Astrocyte (in vitro differentiated cells and primary cell): ENCODE measurements around the gene SEMA3A. TPM values are rescaled to one million over a fixed set of nuclear protein-coding genes. Genes with fewer than 3 reads are reported as not detected.

ENCODE experiments used
- DNase-seq: peaks from one replicate; pipeline ENCODE4 v3.0.0-alpha.2; 2010; ENCODE audit warnings: low read depth
- FAIRE-seq: peaks from 2 replicates; lab custom pipeline; 2011; peaks lifted over from hg19 to GRCh38; lab: Jason Lieb, UNC
- H2AFZ ChIP-seq: 2 replicates; pipeline ENCODE4 v1.6.0; 2012; ENCODE audit warnings: low read depth, low read length, inconsistent platforms
- H3K27ac ChIP-seq: 2 replicates; pipeline ENCODE4 v1.5.1; 2011; ENCODE audit warnings: low read depth, low read length, inconsistent platforms
- H3K27me3 ChIP-seq: 2 replicates; pipeline ENCODE4 v1.6.0; 2011; ENCODE audit warnings: low read length, inconsistent platforms; ENCODE audit not compliant: insufficient read depth
- H3K36me3 ChIP-seq: 2 replicates; pipeline ENCODE4 v1.5.1; 2011; ENCODE audit warnings: low read length, inconsistent platforms; ENCODE audit not compliant: insufficient read depth
- H3K4me1 ChIP-seq: 2 replicates; pipeline ENCODE4 v1.5.1; 2011; ENCODE audit warnings: low read length, inconsistent platforms; ENCODE audit not compliant: insufficient read depth
- H3K4me2 ChIP-seq: 2 replicates; pipeline ENCODE4 v1.6.0; 2012; ENCODE audit warnings: low read length, inconsistent platforms
- H3K4me3 ChIP-seq: 2 replicates; pipeline ENCODE4 v1.5.1; 2011; ENCODE audit warnings: low read depth, mild to moderate bottlenecking, low read length, inconsistent platforms; ENCODE audit not compliant: insufficient read depth
- H3K79me2 ChIP-seq: 2 replicates; pipeline ENCODE4 v1.6.0; 2012; ENCODE audit warnings: mild to moderate bottlenecking, low read length, inconsistent platforms; ENCODE audit not compliant: insufficient read depth
- H3K9ac ChIP-seq: 2 replicates; pipeline ENCODE4 v1.6.0; 2012; ENCODE audit warnings: mild to moderate bottlenecking, low read length, inconsistent platforms
- H3K9me3 ChIP-seq: 2 replicates; pipeline ENCODE4 v1.5.1; 2012; ENCODE audit warnings: low read depth, mild to moderate bottlenecking, low read length, inconsistent platforms; ENCODE audit not compliant: insufficient read depth
- H4K20me1 ChIP-seq: 2 replicates; pipeline ENCODE4 v1.6.0; 2012; ENCODE audit warnings: low read length, inconsistent platforms; ENCODE audit not compliant: insufficient read depth
- H3K27ac Mint-ChIP-seq: one replicate; pipeline ENCODE4 v1.8.0; 2021; ENCODE audit warnings: mild to moderate bottlenecking, mixed read lengths; ENCODE audit not compliant: unreplicated experiment
- H3K27me3 Mint-ChIP-seq: one replicate; pipeline ENCODE4 v1.8.0; 2021; ENCODE audit warnings: low read depth, mixed read lengths; ENCODE audit not compliant: unreplicated experiment
- H3K36me3 Mint-ChIP-seq: one replicate; pipeline ENCODE4 v1.8.0; 2021; ENCODE audit warnings: low read depth, mixed read lengths; ENCODE audit not compliant: unreplicated experiment
- H3K4me1 Mint-ChIP-seq: one replicate; pipeline ENCODE4 v1.8.0; 2021; ENCODE audit warnings: low read depth, mixed read lengths; ENCODE audit not compliant: unreplicated experiment
- H3K4me3 Mint-ChIP-seq: one replicate; pipeline ENCODE4 v1.8.0; 2021; ENCODE audit warnings: mild to moderate bottlenecking, moderate library complexity, mixed read lengths; ENCODE audit not compliant: unreplicated experiment
- H3K9me3 Mint-ChIP-seq: one replicate; pipeline ENCODE4 v1.8.0; 2021; ENCODE audit warnings: mild to moderate bottlenecking, mixed read lengths; ENCODE audit not compliant: unreplicated experiment
- CTCF ChIP-seq: IDR thresholded peaks from 2 replicates; pipeline ENCODE4 v1.5.1; 2011; ENCODE audit warnings: low read depth, mild to moderate bottlenecking, inconsistent platforms, low read length, moderate library complexity; ENCODE audit not compliant: insufficient read depth
- EZH2 ChIP-seq: IDR thresholded peaks from 2 replicates; pipeline ENCODE4 v1.6.1; 2012; ENCODE audit warnings: mild to moderate bottlenecking, low read length, inconsistent platforms; ENCODE audit not compliant: insufficient read depth
- total RNA-seq: library from RNA; stranded (reverse); gene quantifications from 2 replicates; pipeline ENCODE4 v1.2.1, GENCODE V29; 2021

The SEMA3A gene
- total RNA-seq, 1 donor from 2014 or later: 31.3 TPM

GRCh38 chr7:84136336-84136735 is 58.3 kb downstream of the SEMA3A start:
- Histone ChIP-seq H3K27me3 (no peaks in the 10 kb centered on the region), H3K9ac (no peak overlapping the region), H3K79me2 (peaks cover 3% of the 10 kb centered on the region), H2AFZ (no peak overlapping the region), H3K4me1 (peaks cover 4% of the 10 kb centered on the region), H3K9me3 (no peaks in the 10 kb centered on the region), H3K4me2 (no peak overlapping the region), H4K20me1 (no peaks in the 10 kb centered on the region), H3K4me3 (no peak overlapping the region), H3K36me3 (no peaks in the 10 kb centered on the region), H3K27ac (no peak overlapping the region)
- Mint-ChIP-seq H3K4me1 (peaks cover 7% of the 10 kb centered on the region), H3K36me3 (peaks cover 3% of the 10 kb centered on the region), H3K27ac (no peak overlapping the region), H3K9me3 (no peaks in the 10 kb centered on the region), H3K27me3 (no peaks in the 10 kb centered on the region), H3K4me3 (no peak overlapping the region)
- FAIRE-seq (no peak), DNase-seq (no peak)
- TF ChIP-seq CTCF: no peak
- TF ChIP-seq EZH2: no peak

- no peaks in the 10 kb centered on the region for H3K79me2 ChIP-seq
- no peak for TF ChIP-seq EZH2
- peaks cover 4% of the 10 kb centered on the region for H3K4me1 Mint-ChIP-seq
- H3K9ac ChIP-seq: no peak overlapping the region
- no peak overlapping the region for H3K27ac Mint-ChIP-seq
- no peaks in the 10 kb centered on the region for H3K27me3 Mint-ChIP-seq
- H3K36me3 ChIP-seq: no peaks in the 10 kb centered on the region
- H3K27ac ChIP-seq: no peak overlapping the region
- no peaks in the 10 kb centered on the region for H3K27me3 ChIP-seq
- DNase-seq (no peak), FAIRE-seq (no peak)
- no peaks in the 10 kb centered on the region for H3K9me3 Mint-ChIP-seq
- peaks cover 5% of the 10 kb centered on the region for H3K36me3 Mint-ChIP-seq
- no peaks in the 10 kb centered on the region for H4K20me1 ChIP-seq
- no peak overlapping the region for H3K4me3 ChIP-seq
- no peaks in the 10 kb centered on the region for H3K9me3 ChIP-seq
- no peak overlapping the region for H3K4me3 Mint-ChIP-seq
- no peak overlapping the region for H2AFZ ChIP-seq
- no peak overlapping the region for H3K4me2 ChIP-seq
- no peaks in the 10 kb centered on the region for H3K4me1 ChIP-seq
Measured at GRCh38 chr7:84134169-84134568, 60.4 kb downstream of the SEMA3A start.

- Histone ChIP-seq H3K9me3 (no peaks in the 10 kb centered on the region), H3K27ac (no peak overlapping the region), H3K4me3 (no peak overlapping the region), H3K4me1 (peaks cover 9% of the 10 kb centered on the region), H3K79me2 (no peaks in the 10 kb centered on the region), H3K27me3 (no peaks in the 10 kb centered on the region), H3K36me3 (no peaks in the 10 kb centered on the region), H2AFZ (no peak overlapping the region), H3K9ac (no peak overlapping the region), H4K20me1 (no peaks in the 10 kb centered on the region), H3K4me2 (no peak overlapping the region)
- no peaks in the 10 kb centered on the region for H3K9me3 Mint-ChIP-seq
- FAIRE-seq (no peak), DNase-seq (no peak)
- no peak for TF ChIP-seq EZH2
- TF ChIP-seq CTCF: no peak
- H3K36me3 Mint-ChIP-seq: peaks cover 2% of the 10 kb centered on the region
- no peaks in the 10 kb centered on the region for H3K27me3 Mint-ChIP-seq
- peak overlapping the region; percentile 41 for H3K27ac Mint-ChIP-seq
- H3K4me1 Mint-ChIP-seq: peaks cover 18% of the 10 kb centered on the region
- no peak overlapping the region for H3K4me3 Mint-ChIP-seq
Measured at GRCh38 chr7:84125654-84126053, 68.9 kb downstream of the SEMA3A start.
